GM21619 (cell line): ENCODE measurements around the gene HDX.
"Not testable (repeated sequence)": the region's sequence is repeated elsewhere in the genome, so short reads cannot be mapped to it uniquely, and the experiment has no call there.

ENCODE experiments used
- ATAC-seq: cut with Tn5 transposase; IDR thresholded peaks from one replicate; pipeline ENCODE4 v1.9.1; 2021; ENCODE audit not compliant: unreplicated experiment

HDX gene, protein sequence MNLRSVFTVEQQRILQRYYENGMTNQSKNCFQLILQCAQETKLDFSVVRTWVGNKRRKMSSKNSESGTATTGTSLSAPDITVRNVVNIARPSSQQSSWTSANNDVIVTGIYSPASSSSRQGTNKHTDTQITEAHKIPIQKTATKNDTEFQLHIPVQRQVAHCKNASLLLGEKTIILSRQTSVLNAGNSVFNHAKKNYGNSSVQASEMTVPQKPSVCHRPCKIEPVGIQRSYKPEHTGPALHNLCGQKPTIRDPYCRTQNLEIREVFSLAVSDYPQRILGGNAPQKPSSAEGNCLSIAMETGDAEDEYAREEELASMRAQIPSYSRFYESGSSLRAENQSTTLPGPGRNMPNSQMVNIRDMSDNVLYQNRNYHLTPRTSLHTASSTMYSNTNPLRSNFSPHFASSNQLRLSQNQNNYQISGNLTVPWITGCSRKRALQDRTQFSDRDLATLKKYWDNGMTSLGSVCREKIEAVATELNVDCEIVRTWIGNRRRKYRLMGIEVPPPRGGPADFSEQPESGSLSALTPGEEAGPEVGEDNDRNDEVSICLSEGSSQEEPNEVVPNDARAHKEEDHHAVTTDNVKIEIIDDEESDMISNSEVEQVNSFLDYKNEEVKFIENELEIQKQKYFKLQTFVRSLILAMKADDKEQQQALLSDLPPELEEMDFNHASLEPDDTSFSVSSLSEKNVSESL

DNA sequence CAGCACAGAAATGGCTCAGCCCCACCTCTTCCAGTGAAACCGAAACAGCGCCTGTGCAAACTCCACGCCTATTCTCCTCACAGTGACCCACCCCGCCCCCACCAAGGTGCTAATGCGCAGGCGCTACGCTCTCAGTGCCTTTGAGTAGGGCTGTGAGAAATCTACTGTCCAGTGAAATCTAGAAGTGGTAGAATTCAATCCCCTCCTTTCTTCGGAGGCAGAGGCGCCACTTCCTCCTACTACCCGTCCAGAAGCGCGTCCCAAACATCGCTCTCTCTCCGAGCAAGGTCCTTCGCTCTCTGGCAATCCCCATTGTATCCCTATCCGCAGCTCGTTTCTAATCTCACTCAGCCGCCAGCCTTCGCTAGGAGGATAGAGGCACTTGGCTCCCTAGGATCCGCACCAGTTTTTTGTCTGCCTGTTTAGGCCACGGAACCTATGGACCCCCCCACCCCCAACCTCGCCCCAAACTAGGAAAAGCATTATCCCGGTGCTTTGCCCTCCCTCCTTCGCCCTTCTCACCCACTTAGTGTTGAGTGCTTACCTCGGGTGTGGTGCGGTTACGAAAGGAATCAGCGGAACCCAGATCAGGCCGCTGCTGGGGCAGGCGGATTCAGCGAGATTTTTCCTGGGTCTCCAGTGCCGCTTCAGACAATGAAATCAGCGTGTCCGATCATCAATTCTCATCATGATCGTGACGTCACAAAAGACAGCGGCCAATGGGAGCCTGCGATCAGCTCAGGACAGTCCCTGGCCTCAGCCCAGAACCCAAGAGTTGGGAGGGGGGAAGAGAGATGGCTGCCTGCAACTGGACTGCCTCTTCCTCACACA, at the start of gene HDX:
TSS of gene HDX (minus strand) at position 656 of the 831 bp plus-strand sequence. CDS start 27,056 bp downstream, outside the sequence.
- ATAC-seq: peak; percentile 92

DNA sequence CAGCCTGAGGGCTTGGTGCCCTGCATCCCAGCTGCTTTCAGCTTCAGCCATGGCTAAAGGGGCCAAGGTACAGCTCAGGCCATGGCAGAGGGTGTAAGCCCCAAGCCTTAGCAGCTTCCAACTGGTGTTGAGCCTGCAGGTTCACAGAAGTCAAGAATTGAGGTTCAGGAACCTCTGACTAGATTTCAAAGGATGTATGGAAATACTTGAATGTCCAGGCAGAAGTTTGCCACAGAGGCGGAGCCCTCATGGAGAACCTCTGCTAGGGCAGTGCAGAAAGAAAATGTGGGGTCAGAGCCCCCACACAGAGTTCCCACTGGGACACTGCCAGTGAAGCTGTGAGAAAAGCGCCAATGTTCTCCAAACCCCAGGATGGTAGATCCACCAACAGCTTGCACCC, 39.1 kb upstream of the HDX start:
- ATAC-seq: not testable (repeated sequence)

DNA sequence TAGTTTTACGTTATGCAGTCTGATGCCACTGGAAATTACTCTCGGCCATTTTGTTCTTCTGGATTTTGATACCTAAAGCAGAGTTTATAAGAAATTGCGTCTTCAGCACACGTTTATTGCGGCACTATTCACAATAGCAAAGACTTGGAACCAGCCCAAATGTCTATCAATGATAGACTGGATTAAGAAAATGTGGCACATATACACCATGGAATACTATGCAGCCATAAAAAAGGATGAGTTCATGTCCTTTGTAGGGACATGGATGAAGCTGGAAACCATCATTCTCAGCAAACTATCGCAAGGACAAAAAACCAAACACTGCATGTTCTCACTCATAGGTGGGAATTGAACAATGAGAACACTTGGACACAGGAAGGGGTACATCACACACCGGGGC, 35.4 kb upstream of the HDX start:
- not testable (repeated sequence) for ATAC-seq

DNA sequence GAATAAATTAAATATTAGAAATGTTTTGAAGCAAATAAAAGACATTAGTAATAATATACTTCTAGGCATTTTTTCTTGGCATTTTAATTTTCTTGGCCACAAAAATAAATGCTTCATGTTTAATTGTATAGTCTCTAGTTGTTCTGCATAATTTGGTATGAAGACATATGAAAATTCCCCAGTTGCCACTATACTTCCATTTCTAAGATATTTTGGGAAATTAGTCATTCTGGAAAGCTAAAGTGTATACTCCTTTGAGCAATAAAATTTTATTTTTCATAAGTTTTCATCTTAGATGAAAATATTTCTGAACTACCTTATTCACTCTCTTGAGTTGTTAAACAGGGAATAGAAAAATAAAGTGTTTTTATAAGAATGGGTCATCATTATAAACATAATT, 13.8 kb downstream of the HDX start:
- ATAC-seq: no peak

DNA sequence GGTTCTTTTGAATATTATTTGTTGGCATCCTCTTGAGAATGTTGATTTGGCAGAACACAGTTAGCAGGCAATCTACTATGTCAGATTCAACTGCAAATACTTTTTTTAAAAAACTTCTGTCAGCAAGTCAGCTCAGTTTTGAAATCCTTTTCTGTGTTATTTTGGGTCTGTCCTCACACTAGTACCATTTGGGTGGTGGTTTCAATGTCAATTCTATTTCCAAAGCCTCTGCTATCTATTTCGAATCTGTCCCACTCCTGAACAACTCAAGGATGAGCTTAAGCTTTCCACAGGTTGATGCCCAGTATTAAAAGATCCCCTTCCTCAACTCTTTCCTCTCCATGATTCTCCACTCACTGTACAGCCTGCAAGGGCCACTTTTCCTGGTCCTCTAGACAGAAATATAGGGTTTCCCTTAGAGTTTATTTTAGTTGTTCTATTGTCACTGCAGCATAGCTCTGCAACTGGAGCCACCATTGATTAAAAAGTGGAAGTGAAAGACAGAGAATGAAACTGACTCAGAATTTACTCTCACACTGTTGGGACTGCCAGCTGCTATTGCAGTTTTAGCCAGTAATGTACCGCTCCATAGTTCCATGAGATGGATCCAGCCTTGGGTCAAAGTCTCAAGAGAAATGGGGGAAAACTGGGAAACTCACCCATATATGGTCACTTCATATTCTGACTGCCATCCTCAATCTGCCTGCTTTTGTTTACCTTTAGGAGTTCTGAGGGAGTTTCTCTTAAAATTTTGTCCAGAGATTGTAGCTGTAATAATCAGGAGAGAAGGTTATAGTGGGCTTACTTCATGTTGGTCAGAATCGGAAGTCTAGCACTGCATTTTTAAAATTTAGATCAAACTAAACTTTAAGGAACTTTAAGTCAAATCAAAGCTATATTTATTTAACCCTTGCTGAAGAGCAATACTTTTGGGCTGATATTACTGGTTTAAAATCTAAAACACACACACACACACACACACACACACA, 14.6 kb downstream of the HDX start:
- peak; percentile 100 for ATAC-seq

DNA sequence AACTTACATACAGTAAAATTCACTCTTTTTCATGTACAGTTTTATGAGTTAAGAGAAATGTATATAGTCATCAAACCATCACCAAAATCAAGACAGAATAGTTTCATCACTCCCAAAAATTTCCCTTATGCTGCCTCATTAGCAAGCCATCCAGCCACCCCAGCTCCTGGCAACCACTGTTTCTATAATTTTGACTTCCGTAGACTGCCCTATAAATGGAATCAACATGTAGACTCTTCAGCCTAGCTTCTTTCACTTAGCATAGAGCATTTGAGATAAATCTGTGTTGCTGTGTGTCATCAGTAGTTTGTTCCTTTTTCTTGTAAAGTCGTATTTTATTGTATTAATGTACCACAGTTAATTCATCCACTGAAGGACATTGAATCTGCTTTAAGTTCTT, 23.2 kb downstream of the HDX start:
- ATAC-seq: no peak

DNA sequence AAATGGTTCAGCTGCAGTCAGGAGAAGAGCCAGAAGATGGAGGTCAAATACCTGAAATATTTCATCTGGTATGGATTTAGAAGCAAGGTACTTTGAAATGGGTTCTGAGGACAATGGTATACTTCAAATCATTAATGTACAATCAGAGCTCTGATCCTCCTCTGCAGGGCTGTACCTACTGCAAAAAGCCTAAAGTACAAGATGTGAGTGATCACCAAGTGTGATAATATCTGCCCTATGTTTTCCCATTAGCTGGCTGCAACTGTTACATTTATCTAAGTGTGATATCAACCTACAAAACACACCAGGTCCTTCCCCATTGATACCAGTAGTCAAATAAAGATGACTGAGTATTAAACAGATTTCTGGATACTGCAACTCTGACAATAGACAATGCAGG, 25.1 kb downstream of the HDX start:
- no peak for ATAC-seq

DNA sequence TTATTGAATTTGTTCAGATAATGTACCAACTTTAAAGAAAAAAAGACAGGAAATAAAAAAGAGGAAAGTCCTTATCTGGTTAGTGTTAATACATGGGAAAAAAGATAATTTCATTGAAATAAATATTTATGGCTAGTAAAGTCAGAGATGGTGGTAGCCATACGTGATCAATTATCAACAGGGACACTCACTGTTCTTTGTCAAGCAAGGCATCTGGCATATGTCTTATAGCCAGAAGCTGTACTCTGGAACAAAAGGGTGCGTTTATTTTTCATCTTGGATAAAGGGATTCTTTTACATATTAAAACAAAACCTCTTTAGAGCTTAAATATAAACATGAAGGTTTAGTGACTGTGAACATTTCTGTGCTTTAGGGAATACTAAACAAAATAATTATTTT, 26.7 kb downstream of the HDX start:
- no peak for ATAC-seq

DNA sequence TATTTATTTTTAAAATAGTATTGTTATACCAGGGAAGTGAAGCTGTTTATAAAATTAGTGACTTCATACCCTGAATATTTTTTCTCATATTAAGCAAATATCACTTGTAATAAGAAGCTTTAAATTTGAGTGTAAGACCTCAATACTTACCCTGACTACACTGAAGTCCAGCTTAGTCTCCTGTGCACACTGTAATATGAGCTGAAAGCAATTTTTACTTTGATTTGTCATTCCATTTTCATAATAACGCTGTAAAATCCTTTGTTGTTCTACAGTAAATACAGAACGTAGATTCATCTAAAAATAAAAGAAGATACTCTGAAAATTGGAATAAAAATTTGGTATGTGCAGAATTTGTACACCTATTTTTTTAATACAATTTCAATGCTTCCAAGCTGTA, 27.2 kb downstream of the HDX start:
- ATAC-seq: no peak

DNA sequence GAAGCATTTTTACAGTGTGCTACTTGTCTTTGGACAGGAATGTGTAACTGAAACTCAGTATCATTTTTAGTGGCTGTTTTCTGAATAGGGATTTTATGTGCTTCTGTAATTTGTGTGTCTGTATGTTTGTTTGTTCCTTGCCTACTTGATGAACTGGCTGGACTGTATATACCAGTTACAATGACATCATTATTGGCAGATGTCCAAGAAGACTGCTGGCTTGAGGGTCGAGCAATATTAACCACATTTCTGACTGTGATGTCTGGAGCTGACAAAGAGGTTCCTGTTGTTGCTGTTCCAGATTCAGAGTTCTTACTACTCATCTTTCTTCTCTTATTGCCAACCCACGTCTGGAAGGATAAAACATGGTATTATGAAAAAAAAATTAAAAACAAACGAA, 33.0 kb downstream of the HDX start:
- no peak for ATAC-seq

DNA sequence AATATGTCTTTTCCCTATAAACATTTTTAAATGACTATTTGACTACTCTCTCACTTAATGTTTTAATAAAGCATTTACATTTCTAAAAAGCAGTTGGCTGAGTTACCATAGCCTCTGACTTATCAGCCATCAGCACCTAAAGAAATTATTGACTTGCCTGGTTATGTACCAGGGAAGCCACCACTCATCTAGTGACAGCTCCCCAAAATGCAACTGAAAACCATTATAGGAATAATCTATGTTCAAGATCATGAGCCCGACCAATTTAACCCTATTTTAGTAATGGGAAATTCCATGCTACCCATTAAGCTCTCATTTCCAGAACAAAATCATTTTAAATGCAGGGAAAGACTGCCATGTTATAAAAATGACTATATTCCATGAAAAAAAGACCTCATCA, 34.4 kb downstream of the HDX start:
- ATAC-seq: no peak

DNA sequence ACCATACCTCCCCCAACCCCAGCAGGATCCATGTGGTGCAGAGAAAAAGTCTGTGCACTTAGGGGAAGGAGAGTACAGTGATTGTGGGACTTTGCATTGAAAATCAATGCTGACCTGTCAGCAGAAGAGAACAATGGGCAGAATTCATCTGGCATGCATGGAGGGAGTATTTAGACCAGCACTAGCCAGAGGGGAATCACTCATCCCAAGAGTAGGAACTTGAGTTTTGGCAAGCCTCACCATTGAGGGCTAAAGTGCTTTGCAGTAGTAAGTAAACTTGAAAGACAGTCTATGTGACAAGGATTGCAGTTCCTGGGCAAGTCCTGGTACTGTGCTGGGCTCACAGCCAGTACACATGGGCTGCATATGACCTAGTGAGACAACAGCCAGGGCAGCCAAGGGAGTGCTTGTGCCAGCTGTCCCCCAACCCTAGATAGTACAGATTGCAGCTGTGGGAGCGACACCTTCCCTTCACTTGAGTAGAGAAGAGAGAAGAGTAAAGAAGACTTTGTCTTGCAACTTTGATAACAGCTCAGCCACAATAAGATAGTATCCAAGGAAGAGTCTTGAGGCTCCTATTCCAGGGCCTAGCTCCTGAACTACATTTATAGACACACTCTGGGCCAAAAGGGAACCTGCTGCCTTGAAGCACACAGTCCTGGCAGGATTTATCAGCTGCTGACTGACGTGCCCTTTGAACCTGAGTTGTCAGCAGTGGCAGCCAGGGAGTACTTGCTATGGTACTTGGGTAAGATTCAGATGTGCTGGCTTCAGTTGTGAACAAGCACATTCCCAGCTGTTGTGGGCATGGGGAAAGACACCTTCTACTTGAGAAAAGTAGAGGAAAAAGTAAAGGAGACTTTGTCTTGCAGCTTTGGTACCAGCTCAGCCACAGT, 48.7 kb downstream of the HDX start:
- no peak for ATAC-seq

DNA sequence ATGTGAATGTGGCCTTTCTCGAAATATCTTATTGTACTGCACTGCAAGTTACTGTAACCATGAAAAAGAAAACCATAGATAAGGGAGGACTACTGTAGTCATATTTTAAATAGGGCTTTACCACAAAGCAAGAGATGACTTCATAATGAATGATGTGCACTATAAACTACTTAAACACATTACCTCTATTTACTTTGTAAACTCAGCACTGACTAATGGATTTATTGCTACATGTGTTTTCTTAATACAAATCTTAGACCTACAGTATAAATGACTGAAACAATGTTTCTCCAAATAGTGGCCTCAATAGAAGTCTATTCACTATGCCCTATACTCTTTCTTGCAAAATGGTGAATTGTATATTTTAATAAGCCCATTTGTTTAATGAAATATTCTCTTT, 61.1 kb downstream of the HDX start:
- no peak for ATAC-seq

DNA sequence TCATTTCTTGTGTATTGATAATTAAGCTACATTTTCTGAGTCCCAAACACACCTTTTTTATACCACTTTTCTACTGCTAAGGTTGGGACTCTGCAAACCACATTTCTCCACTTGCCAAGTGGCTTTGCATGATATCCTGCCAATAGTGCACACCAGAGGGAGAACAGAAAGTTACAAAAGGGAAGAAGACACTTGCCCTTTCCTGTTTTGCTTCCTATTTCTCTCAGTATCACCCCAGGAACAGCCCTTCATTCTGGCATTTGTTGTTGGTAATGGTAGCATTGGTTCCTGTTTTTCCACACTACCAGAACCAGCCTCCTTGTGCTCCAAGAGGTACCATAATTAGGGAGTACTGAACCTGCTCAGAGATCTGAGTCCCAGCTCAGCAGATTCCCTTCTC, 87.1 kb downstream of the HDX start:
- no peak for ATAC-seq

DNA sequence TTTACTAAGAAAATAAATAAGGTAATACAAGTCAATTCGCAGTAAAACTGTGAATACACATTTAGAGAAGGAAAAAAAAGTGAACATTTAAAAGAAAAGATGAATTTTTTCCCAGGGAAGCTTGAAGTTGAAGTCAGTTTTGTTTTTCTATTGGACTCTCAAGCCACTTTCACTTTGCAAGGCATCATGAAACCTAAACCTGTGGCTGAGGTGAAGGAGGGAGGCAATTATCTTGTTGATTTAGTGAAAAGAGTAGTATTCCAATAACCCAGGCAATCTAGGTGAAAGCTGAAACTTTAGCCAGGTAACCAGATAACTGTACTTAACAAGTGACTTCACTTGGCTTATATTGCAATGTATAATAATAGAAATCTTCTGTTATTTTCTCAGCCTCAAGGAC, 138.6 kb downstream of the HDX start:
- ATAC-seq: no peak

DNA sequence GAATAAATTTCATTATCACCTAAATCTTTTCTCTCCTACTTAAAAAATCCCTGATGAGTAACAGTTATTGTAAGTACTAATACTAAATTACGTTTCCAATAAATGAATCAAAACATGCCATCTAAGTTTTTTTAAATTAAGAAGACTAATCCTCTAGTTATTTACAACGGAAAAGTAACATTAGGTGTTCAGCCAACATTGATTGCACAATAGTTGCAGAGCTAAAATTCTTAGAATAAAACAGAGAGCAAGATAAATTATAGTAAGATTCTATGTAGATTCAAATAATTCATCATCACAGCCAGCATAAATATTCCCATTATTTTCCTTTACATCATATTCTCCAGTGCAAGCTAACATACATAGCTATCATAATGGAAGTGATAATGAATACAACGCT, 139.2 kb downstream of the HDX start:
- ATAC-seq: no peak

DNA sequence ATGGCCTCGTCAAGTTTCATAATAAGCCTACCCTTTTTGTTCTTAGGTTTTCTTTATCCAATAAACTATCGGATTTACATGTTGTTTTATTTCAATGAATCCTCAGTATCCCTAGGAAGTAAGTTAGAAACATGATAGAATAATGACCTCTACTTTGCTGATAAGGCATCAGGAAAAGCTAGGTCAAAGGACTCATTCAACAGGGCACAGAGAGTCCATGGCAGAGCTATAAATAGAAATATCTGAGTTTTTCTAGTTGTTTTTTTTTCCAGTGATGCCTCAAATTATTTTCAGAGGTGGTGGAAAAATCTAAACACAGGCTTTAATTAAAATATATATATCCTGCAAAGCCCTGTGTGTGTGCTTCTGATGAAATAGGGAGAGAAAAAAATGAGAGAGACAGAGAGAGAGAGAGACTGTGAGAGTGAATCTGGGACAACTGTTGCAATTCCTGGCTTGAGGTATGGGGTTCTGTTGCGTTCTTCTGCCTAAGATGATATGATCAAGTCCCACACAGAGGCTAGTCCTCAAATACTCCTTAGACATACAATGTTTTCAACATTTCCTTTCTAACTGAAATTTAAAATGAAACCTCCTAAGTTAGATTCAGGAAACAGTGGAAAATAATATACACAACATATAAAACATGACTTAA, 139.9 kb downstream of the HDX start:
- ATAC-seq: no peak

DNA sequence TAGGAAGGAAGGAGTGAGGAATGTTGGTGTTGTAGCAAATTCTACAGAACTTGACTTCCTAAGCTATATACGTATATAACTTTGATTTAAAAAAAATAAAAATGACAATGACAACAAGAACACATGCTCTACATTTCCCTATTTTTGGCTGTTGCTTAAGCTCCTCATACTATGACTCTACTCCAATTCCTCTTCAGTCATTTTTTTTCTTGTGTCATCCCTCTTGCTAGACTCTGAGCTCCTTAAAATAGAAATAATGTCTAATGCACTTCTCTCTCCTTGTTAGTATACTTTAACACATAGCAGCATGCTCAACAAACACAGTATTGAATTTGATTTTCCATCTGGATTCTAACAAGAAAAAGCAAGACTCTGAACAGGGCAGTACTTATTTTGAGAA, 144.0 kb downstream of the HDX start:
- no peak for ATAC-seq

DNA sequence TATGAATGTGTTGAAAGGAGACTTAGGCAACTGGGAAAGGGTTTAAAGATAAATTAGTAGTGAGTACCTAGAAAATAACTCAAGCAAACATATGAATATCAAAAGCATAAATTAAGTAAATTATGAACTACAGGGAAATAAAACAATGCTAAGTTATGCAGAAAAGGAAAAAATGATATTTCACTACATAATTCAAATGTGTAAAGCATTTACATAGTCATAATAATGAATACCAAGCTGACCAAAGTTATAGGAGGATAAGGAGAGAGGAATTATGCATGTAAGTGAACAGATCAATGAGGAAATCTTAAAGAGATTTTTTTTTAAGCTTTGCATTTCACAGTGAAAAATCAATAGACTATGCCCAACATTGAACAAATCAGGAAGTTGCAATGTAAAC, 145.0 kb downstream of the HDX start:
- no peak for ATAC-seq
